Activated CD4-positive, alpha-beta T cell treated with anti-CD3 and anti-CD28 coated beads for 4 hours (primary cell): Measurements from ENCODE around the gene LGALS3BP.
"Not testable (repeated sequence)": the region's sequence is repeated elsewhere in the genome, so short reads cannot be mapped to it uniquely, and the experiment has no call there.

Experiments used
- DNase-seq, 2 donors: peaks; one replicate each; pipeline ENCODE4 v3.0.0-alpha.2; 2020

LGALS3BP gene

DNA sequence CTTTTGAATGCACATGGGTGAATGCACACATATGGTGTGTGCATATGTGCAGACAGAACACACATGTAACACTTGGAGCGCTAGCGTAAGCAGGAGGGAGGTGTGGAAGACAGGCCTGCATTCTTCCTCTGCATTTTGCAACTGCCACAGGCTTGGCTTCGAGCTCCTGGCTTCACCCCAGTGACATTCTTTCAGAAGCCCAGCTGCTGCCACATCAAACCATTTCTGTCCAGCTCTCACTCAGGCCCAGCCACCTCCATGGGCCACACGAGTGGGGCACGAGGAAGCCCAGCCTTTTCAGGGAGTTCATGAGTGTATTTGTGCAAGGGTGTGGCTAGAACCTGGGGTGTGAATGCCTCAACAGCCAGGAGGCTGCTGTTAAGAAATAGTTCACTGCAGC, 18.8 kb downstream of the LGALS3BP start:
- no peak for DNase-seq

DNA sequence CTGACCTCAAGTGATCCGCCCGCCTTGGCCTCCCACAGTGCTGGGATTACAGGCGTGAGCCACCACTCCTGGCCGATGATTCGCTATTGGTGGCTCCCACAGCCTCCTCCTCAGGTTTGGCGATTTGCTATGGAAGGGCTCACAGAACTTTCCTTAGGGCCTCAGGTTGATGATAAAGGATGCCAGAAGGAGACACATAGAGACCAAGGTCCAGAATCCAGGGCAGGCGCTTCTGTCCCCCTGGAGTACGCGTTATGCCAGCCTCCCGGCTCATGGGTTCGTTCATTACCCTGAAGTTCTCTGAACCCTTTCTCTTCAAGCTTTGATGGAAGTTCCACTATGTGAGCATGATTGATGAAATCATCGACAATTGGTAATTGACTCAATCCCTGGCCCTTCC, 19.9 kb downstream of the LGALS3BP start:
- no peak for DNase-seq

DNA sequence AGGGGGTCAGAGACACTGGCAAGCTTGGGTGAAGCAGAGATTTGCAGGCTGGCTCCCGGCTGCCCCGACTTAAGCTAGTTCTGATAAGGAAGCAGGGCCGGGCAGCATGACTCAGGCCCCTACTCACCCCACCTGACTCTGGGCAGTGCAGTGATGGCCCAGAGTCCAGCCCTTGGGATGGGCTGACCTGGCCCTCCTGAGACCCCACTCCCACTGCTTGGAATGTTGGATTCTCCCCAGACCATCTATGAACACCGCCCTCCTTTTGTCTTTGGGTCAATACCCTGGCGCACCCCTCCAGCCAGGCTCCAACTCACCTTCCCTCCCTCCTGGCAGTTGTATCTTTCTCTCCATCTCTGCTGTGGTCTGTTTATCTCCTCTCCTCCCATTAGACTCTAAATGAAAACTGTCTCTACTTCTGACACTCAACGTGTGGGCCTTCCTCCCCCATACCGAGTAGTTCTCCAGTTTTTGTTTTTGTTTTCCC, 21.0 kb downstream of the LGALS3BP start:
- no peak for DNase-seq

DNA sequence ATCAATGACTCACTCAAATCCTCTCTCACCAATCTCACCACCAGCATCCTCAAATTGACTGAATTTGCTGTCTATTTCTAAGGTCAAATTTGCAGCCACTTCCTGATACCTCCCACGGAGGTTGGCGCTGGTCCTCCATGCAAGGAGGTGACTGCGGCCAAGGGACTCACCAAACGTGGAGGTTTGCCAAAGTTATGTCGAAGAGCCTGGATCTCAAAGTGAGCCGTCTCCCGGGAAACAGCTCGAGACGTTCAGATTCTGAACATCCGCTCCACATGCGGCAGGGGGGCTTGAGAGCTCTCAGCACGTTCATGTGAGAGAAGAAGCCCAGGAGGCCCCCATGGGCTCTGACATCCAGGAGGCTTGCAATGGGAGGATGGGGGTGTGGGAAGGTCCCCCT, 22.6 kb downstream of the LGALS3BP start:
- no peak for DNase-seq

DNA sequence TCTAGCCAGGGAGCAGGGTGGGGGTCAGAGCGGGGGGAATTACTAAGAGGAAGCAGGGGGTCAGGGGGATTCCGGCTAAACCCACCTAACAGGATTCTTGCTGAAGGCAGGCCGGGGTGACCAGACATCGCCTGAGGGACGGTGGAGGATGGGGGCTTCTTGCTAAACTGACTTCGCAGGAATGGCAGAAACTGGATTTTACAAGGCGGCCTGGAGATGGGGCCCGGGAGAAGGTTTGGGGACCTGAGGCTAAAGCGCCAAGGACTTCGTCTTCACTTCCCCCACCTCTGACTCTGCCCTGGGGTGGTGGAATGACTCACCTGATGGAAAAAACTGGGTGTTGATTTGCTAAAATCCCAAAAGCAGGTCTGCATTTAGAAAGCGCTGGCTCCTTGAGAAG, 23.5 kb downstream of the LGALS3BP start:
- DNase-seq, result no peak

DNA sequence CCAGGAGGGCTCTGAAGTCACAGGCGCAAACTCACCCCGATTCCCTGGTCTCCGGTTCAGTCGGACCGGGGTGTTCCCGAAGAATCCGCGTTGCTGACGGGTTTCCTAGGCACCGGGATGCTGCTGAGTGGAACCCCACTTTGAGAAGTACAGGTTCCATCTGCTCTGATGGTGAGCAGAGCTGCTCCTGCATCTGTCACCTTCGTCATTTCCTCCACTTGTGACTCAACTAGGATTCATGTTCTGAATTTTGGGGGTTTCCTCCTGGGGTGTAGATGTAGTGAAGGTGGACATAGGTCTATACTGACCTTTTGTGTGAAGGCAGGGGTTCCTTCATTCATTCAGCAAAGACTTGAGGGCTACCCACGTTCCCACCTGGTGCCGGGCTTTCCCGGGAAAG, 25.0 kb downstream of the LGALS3BP start:
- no peak for DNase-seq

DNA sequence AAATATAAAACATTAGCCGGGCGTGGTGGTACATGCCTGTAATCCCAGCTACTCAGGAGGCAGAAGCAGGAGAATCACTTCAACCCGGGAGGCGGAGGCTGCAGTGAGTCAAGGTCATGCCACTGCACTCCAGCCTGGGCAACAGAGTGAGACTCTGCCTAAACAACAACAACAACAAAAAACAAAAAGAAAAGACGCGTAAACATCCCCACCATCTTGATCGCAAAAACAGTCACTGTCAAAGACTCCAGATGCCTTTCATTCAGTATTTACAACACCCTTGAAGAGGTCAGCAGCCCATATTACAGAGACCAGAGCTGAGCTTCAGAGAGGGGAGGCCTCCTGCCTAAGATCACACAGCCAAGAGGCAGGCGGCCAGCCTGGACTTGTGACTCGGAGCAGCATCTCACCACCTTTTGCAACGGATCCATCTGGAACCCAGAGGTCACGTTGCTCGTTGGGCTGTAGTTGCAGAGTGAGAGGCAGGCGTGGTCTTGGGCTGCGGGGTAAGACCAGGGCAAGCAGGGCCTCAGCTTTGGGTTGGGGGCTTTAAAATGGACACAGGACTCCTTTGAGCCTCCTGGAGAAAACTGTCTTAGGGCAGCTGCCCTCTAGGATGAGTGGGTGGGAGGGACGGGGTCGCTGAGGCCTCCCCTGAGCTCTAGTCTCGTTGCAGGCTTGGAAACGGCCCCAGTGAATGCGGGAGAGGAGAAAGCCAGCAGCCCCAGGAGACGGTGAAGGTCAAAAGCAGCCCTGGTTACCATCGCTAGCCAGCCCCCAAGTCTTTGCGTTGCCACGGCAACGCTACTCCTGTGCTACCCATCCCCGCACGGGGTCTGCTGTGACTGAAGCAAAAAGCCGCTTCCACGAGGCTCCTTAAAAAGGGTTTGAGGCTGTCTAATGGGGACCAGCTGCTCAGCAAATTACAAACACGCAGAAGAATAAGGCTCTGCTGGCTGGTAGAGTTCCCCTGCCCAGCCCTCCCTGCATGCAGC, 26.1 kb downstream of the LGALS3BP start:
- no peak for DNase-seq

DNA sequence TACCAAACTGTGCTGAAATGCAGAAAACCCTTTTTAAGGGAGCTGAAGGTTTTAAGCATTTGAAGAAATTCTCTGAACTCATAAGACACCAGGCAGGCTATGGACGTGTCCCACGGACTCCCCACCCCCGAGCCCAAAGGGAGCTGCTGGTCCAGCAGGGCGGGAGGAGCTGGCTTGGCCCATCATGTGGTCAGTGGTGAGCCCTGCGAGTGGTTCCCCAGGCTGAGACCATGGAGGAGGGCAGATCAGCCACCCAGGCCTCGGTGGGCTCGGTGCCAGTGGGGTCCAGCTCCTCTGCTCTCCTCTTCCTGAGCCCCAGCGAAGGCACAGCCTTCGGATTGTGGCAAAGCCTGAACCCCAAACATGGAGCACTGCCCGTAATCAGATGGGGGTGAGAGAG, 27.0 kb downstream of the LGALS3BP start:
- no peak for DNase-seq

DNA sequence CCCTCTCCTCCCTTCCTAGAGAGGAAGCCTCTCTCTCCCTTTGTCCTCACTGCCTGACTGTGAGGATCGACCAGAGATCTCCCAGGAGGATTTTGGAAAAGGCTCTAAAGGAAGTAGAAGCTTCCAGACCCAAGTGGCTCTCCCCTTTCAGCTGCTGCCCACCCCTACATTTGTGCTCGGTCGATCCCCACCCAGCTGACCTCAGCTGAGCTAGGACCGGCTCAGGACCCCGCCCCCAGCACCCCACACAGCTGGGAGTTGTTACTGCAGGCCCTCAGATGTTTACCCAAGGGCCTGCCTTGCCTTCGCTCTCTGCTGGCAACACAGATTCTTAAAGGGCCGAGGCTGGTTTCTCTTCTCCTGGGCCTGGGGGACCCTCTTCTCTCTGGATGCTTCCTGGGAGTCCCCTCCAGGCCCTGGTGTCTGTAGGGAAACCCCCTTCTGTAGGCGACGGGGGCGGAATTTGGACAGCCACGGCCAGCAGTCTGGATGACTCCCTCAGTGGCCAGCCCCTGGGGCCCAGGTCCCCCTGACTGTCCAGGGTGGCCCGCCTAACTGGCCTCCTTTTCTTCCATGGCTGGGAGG, 27.7 kb downstream of the LGALS3BP start:
- DNase-seq, result no peak

DNA sequence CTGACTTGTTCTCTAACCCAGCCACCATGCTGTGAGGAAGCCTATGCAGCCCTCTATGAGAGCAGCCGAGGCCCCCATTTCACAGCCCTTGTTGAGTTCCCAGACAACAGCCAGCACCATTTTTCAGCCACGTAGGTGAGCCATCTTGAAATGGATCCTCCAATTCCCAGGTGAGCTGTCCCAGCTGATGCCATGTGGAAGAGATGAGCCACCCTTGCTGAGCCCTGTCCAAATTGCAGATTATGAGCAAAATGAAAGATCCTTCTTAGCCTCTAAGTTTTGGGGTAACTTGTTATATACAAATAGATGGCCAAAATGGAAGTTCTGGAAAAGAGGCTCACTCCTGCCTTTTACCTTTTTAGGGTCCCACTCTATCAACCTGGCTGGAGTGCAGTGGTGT, 28.9 kb downstream of the LGALS3BP start:
- no peak for DNase-seq

DNA sequence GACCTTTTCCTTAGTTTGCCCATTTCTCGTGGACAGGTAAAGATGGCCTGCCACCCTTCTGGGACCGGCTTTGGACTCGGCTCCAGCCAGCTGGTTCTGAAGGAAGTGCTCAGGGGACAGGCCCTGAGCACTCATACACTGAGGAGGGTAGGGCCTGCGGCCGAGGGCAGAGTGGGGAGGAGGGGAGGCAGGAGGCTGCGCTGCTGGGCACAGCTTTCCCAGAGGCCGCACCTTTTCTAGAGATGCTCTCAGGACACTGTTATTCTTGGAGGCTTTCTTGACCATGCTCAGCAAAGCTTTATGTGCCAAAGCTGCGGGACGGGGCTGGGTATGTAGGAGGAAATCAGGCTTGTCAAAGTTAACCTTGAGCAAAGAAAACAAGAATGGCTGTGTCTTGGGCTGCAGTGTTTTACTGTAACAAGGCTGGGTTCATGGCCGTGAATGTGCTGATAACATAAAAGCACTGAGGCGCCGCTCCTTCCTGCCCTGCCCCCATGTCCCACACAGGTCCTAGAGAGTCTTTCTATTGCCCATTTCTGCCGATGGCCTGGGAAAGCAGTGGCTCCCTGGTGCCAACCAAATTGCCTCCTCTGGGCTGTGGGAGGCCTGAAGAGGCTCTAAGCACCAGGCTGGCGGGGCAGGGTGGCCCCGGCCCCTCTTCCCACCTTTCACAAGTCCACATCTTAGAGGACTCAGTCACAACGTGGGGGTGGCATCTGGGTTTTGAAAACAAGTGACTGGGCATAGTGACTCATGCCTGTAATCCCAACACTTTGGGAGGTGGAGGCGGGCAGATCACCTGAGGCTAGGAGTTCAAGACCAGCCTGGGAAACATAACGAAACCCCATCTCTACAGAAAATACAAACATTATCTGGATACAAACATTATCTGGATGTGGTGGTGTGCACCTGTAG, 32.2 kb downstream of the LGALS3BP start:
- DNase-seq, result no peak

DNA sequence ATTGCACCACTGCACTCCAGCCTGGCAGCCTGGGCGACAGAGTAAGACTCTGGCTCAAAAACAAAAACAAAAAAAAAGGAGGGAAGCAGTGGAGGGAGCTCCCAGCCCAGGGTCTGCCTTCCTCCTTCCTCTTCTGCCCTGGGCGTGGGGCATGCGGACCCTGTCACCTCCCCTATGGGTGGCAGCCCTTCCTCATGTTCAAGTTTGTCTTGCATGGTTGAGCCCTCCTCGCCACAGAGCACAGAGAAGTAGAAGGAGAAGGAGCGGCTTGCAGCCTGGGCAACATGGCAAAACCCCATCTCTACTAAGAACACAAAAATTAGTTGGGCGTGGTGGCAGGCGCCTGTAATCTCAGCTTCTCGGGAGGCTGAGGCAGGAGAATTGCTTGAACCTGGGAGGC, 33.1 kb downstream of the LGALS3BP start:
- DNase-seq, result no peak

DNA sequence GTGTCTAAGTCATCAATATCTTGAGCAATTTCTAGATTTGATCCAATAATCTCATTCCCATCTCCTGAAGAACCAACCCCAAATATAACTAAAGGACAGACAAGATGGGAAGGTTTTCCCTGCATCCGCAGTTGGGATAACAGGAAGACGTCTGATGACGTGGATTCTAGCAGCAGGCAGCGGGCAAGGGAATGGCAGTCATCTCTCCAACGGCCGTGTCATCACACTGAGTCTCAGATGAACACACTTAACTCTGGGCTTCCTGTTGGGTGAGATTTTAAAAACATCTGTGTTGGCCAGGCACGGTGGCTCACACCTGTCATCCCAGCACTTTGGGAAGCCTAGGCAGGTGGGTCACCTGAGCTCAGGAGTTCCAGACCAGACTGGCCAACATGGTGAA, 33.6 kb downstream of the LGALS3BP start:
- no peak for DNase-seq

DNA sequence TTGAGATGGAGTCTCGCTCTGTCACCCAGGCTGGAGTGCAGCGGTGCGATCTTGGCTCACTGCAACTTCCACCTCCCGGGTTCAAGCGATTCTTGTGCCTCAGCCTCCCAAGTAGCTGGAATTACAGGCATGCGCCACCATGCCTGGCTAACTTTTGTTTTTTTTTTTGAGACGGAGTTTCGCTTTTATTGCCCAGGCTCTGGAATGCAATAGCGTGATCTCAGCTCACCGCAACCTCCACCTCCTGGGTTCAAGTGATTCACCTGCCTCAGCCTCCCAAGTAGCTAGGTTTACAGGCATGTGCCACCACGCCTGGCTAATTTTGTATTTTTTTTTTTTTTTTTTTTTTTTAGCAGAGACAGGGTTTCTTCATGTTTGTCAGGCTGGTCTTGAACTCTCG, 34.3 kb downstream of the LGALS3BP start:
- DNase-seq, result not testable (repeated sequence)

DNA sequence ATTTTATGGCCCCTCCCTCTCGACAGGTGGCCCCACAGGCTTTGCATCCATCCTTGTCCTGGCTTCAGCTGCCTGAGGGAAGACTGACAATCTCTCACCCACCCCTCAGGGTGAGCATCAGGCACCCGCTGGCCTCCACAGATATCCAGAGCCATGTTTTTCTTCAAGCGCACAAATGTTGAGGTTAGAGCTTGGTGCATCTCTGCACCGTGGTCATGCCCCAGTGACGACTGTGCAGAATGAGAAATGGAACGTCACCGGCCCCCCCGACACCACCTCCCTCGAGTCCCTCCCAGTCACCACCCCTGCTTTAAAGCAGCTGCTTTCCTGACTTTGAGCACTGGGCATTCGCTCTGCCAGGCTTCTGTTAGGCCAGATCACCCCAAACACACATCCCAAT, 34.8 kb downstream of the LGALS3BP start:
- no peak for DNase-seq

DNA sequence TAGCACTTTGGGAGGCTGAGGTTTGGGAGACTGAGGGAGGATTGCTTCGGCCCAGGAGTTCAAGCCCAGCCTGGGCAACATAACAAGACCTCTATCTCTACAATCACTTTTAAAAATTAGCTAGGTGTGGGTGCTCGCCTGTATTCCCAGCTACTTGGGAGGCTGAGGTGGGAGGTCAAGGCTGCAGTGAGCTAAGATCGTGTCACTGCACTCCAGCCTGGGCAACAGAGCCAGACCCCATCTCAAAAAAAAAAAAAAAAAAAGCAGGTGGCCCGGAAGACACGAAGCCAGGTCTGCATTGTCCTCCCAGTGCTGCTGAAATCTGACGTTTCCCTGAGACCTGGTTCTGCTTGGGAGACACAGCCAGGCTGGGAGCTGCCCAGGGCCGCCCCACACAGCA, 35.7 kb downstream of the LGALS3BP start:
- DNase-seq, result no peak

DNA sequence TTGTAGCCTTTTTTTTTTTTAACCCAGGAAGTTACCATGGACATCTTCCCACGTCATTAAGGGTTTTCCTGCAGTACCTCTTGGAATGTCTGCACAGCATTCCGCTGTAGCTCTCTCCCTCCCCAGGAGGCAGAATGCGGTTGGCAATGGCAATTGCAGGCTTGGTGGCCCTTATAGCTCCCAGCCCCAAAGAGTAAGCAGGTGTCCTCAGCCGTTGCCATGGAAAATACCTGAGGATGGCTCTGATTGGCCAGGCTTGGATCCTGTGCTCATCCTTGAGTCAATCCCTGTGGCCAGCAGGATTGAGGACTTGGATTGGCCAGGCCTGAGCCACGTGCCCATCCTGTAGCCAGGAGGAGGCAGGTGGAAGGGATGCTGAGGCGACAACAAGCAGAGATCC, 39.0 kb downstream of the LGALS3BP start:
- no peak for DNase-seq

DNA sequence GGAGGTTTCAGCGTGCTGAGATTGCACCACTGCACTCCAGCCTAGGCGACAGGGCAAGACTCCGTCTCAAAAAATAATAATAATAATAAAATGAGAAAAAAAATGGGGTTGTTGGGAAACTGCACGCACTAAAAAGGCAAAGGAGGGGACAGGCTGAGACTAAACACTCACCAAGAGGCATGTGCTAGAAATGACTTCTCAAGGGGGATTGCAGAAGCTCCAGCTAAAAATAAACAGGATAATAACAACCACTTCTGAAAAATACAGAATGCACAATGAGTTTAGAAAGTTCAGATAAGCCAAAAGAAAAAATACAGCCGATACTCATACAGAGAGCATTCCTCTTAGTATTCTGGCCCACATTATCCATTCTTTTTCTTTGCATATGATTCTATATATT, 39.5 kb downstream of the LGALS3BP start:
- DNase-seq, result no peak

DNA sequence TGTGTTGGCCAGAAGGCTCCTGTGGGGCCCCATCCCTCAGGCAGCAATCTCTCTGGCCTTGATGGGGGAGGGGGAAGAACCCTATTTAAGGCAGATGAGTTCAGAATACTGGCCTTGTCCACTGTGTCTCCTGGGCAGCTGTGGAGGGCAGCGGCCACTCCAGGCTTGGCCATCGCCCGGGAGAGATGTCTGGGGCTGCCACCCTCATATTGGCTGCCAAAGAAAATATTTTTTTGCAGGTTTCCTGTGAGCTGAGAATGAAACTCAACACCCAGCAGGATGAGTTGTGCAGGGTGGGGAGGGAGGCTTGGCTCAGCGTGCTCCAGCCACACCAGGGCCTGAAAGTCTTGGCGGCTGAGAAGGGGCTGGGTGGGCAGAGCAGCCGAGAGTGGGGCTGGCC, 40.1 kb downstream of the LGALS3BP start:
- DNase-seq, result no peak

DNA sequence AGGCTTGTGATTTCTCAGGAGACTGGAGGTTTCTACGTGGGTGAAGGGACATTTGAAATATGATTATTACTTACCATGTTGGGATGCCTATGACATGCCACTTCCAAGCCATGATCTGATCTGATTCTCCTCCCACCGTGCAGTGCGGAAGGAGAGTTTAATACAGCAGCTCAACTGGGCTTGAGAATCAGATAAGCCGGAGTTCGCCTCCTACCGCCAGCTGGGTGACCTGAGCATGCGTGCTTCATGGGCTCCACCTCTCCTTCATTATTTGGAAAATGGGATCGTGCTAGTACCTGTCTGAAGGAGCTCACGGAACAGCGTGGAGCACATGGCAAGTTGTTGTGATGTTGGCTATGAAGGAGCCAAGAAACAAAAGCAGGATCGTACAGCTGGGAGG, 42.2 kb downstream of the LGALS3BP start:
- no peak for DNase-seq

DNA sequence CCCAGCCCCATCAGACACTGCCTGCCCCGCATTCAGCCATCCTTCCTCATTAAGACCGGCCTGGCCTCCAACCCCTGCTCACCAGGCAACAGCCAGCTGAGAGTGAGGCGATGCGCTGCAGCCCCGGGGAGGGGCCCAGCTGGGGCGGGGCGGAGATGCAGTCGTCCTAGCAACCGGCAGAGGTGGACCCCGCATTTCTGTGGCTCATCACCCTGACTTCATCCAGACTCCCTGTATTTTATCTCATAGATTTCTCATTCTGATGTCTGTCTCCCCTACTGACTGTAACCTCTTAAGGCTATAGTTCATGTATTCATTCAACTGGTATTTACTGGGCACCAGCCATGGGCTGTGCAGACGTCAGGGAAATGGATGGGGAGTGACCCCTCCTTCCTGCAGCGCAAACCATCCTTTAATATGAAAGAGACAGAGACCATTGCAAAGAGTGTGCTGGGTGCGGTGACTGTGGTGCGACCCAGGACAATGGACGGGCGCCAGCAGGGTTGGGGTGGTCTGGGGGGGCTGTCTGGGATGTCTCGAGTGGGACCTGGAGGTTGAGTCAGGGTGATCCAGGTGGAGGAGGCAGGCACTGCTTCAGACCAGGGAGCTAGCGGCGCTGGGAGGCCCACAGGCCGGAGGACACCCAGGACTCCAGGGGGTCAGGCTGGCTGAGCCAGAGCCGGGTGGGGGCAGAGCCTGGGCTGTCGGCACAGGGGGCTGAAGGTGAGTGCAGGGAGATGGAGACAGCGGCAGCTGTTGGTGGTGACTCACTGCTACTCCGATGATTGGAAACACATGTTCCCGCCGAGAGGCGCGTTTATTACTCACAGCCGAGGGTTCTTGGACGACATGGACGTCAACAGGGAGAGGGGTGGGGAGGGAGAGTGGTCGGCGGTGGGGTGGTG, 44.1 kb downstream of the LGALS3BP start:
- DNase-seq, result no peak
